H9 (cell line): ENCODE data around the gene ANXA1. TPM values are rescaled to one million over a fixed set of nuclear protein-coding genes. Genes with fewer than 3 reads are reported as not detected.

ENCODE experiments used
- DNase-seq: peaks from one replicate; pipeline ENCODE4 v3.0.0-alpha.2; 2017
- H2AFZ ChIP-seq: one replicate; pipeline ENCODE4 v1.6.1; 2013; ENCODE audit warnings: mild to moderate bottlenecking, low read length, control low read depth, moderate library complexity
- H2AK5ac ChIP-seq: 2 replicates; pipeline ENCODE4 v1.6.1; 2013; ENCODE audit warnings: low read length, control low read depth, mixed read lengths; ENCODE audit not compliant: insufficient read length
- H2BK120ac ChIP-seq: one replicate; pipeline ENCODE4 v1.6.1; 2013; ENCODE audit warnings: low read depth, mild to moderate bottlenecking, low read length, control low read depth, inconsistent platforms; ENCODE audit not compliant: poor library complexity, severe bottlenecking
- H2BK12ac ChIP-seq: 2 replicates; pipeline ENCODE4 v1.6.1; 2013; ENCODE audit warnings: low read length, control low read depth, mixed read lengths, low read depth; ENCODE audit not compliant: insufficient read length
- H2BK15ac ChIP-seq: 2 replicates; pipeline ENCODE4 v1.6.1; 2013; ENCODE audit warnings: low read depth, low read length, control low read depth
- H2BK20ac ChIP-seq: one replicate; pipeline ENCODE4 v1.6.1; 2013; ENCODE audit warnings: low read depth, mild to moderate bottlenecking, low read length, control low read depth, inconsistent platforms; ENCODE audit not compliant: poor library complexity, severe bottlenecking
- H2BK5ac ChIP-seq: 2 replicates; pipeline ENCODE4 v1.6.1; 2013; ENCODE audit warnings: low read length, control low read depth, mixed read lengths; ENCODE audit not compliant: insufficient read length
- H3K14ac ChIP-seq: 2 replicates; pipeline ENCODE4 v1.6.1; 2013; ENCODE audit warnings: low read length, control low read depth; ENCODE audit not compliant: insufficient read depth
- H3K18ac ChIP-seq: 2 replicates; pipeline ENCODE4 v1.6.1; 2013; ENCODE audit warnings: low read depth, mild to moderate bottlenecking, mixed read lengths, low read length, control low read depth; ENCODE audit not compliant: insufficient read length
- H3K23ac ChIP-seq: 2 replicates; pipeline ENCODE4 v1.6.1; 2013; ENCODE audit warnings: low read length, control low read depth, mixed read lengths, low read depth; ENCODE audit not compliant: insufficient read length
- H3K23me2 ChIP-seq: 2 replicates; pipeline ENCODE4 v1.6.1; 2013; ENCODE audit warnings: low read depth, mild to moderate bottlenecking, mixed read lengths, low read length, control low read depth; ENCODE audit not compliant: insufficient read length, poor library complexity, severe bottlenecking
- H3K27ac ChIP-seq: 2 replicates; pipeline ENCODE4 v1.5.1; 2013; ENCODE audit warnings: low read length, control low read depth, mixed read lengths, low read depth; ENCODE audit not compliant: insufficient read length
- H3K27me3 ChIP-seq: 2 replicates; pipeline ENCODE4 v1.6.1; 2013; ENCODE audit warnings: low read length, control low read depth, inconsistent platforms; ENCODE audit not compliant: insufficient read depth
- H3K4ac ChIP-seq: 2 replicates; pipeline ENCODE4 v1.6.1; 2013; ENCODE audit warnings: low read depth, mild to moderate bottlenecking, control low read depth, inconsistent platforms, low read length, moderate library complexity
- H3K4me1 ChIP-seq: 2 replicates; pipeline ENCODE4 v1.6.1; 2013; ENCODE audit warnings: low read length, control low read depth, inconsistent platforms; ENCODE audit not compliant: insufficient read depth
- H3K4me2 ChIP-seq: 2 replicates; pipeline ENCODE4 v1.6.1; 2013; ENCODE audit warnings: low read length, control low read depth, mixed read lengths; ENCODE audit not compliant: insufficient read length, insufficient read depth
- H3K56ac ChIP-seq: 2 replicates; pipeline ENCODE4 v1.6.1; 2013; ENCODE audit warnings: low read depth, mild to moderate bottlenecking, mixed read lengths, low read length, control low read depth; ENCODE audit not compliant: insufficient read length
- H3K79me1 ChIP-seq: 2 replicates; pipeline ENCODE4 v1.6.1; 2013; ENCODE audit warnings: low read depth, mild to moderate bottlenecking, moderate library complexity, low read length, control low read depth, inconsistent platforms; ENCODE audit not compliant: insufficient read depth, poor library complexity, severe bottlenecking
- H3K79me2 ChIP-seq: 2 replicates; pipeline ENCODE4 v1.6.1; 2013; ENCODE audit warnings: low read length, control low read depth, inconsistent platforms; ENCODE audit not compliant: insufficient read depth
- H3K9ac ChIP-seq: 2 replicates; pipeline ENCODE4 v1.6.1; 2013; ENCODE audit warnings: low read length, control low read depth, mixed read lengths; ENCODE audit not compliant: insufficient read length; ENCODE audit errors: extremely low read depth
- H3K9me3 ChIP-seq: one replicate; pipeline ENCODE4 v1.6.1; 2013; ENCODE audit warnings: low read depth, low read length, inconsistent platforms; ENCODE audit not compliant: control insufficient read depth
- H3T11ph ChIP-seq: one replicate; pipeline ENCODE4 v1.6.1; 2013; ENCODE audit warnings: mild to moderate bottlenecking, low read length, control low read depth, inconsistent platforms
- H4K20me1 ChIP-seq: one replicate; pipeline ENCODE4 v1.6.1; 2013; ENCODE audit not compliant: control insufficient read depth, insufficient read length, insufficient read depth
- H4K5ac ChIP-seq: 2 replicates; pipeline ENCODE4 v1.6.1; 2013; ENCODE audit warnings: low read depth, mild to moderate bottlenecking, mixed read lengths, low read length, control low read depth; ENCODE audit not compliant: insufficient read length
- H4K8ac ChIP-seq: replicated peaks from 2 replicates; pipeline ENCODE4 v1.6.1; 2013; ENCODE audit warnings: low read length, control low read depth, mixed read lengths, low read depth; ENCODE audit not compliant: insufficient read length
- H4K91ac ChIP-seq: 2 replicates; pipeline ENCODE4 v1.6.1; 2013; ENCODE audit warnings: low read depth, mild to moderate bottlenecking, moderate library complexity, mixed read lengths, low read length, control low read depth; ENCODE audit not compliant: insufficient read length
- H3K27ac Mint-ChIP-seq, 3 experiments: 2 replicates in 2 of 3; 3 replicates in 1 of 3; pipeline ENCODE4 v1.8.0; 2020 to 2021; ENCODE audit warnings: mixed read lengths in 3 of 3, mild to moderate bottlenecking in 1 of 3, moderate library complexity in 1 of 3
- H3K27me3 Mint-ChIP-seq: 2 replicates; pipeline ENCODE4 v1.8.0; 2021; ENCODE audit warnings: low read depth, mild to moderate bottlenecking, moderate library complexity, mixed read lengths
- H3K36me3 Mint-ChIP-seq, 3 experiments: 2 replicates in 2 of 3; 3 replicates in 1 of 3; pipeline ENCODE4 v1.8.0; 2020 to 2021; ENCODE audit warnings: low read depth in 3 of 3, mixed read lengths in 3 of 3; ENCODE audit not compliant: insufficient read depth in 1 of 3
- H3K4me1 Mint-ChIP-seq, 2 experiments: 2 replicates each; pipeline ENCODE4 v1.8.0; 2020; ENCODE audit warnings: mixed read lengths in 2 of 2
- H3K4me3 Mint-ChIP-seq, 2 experiments: 2 replicates in 1 of 2; 3 replicates in 1 of 2; pipeline ENCODE4 v1.8.0; 2020 to 2021; ENCODE audit warnings: mild to moderate bottlenecking in 2 of 2, mixed read lengths in 2 of 2, moderate library complexity in 1 of 2
- H3K9me3 Mint-ChIP-seq, 2 experiments: 2 replicates in 1 of 2; 3 replicates in 1 of 2; pipeline ENCODE4 v1.8.0; 2020; ENCODE audit warnings: mild to moderate bottlenecking in 2 of 2, mixed read lengths in 2 of 2, moderate library complexity in 1 of 2
- WGBS: extraction: QIAGEN DNeasy Blood & Tissue Kit; methylation state at CpG from one replicate; pipeline ENCODE4 v1.1.7; 2013; ENCODE audit warnings: missing lambda C conversion rate, low lambda C conversion rate, mixed read lengths; ENCODE audit not compliant: insufficient read length; ENCODE audit errors: extremely low coverage; 5-methylcytosine and 5-hydroxymethylcytosine counted together
- total RNA-seq: library from RNA; stranded (reverse); gene quantifications from 2 replicates; pipeline ENCODE4 v1.2.1, GENCODE V29; 2021
- TF ChIP-seq, protein P1 (sequence below): fragments of 200-600 bp; sonication (generic); conservative IDR thresholded peaks from 3 replicates; pipeline ENCODE4 v1.8.0; 2021; ENCODE audit warnings: antibody characterized with exemption, mild to moderate bottlenecking

Gene ANXA1
- total RNA-seq, 1 experiment from 2014 or later = 3.5 TPM

DNA sequence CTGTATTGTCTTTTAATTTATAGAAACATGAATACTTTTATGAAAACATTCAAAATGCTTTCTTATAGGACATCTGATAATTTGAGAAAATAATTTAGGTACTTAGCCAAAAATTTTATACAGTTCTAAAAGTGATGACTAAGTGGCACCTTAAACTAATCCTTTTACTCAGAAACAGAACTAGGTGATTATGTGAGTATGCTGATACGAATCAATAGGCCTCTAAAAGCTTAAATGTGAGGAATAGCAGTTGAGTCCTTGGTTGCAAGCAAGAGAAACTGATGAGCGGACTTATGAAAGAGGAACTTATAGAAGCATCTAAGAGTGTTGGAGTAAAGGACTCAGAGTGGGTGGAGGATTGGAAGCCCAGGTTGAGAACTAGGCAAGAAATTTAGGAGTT is 26.4 kb downstream of the ANXA1 start:
- Histone ChIP-seq H4K5ac (no peak overlapping the region), H4K91ac (no peak overlapping the region), H3K79me2 (no peaks in the 10 kb centered on the region), H3K23ac (no peak overlapping the region), H4K20me1 (no peaks in the 10 kb centered on the region), H3K23me2 (no peaks in the 10 kb centered on the region), H3K14ac (no peak overlapping the region), H2BK120ac (no peak overlapping the region), H3K56ac (no peak overlapping the region), H2BK20ac (no peak overlapping the region), H2AFZ (no peak overlapping the region), H2BK12ac (no peak overlapping the region), H3K4me1 (no peaks in the 10 kb centered on the region), H3K27me3 (no peaks in the 10 kb centered on the region), H3T11ph (no peak overlapping the region), H2BK15ac (no peak overlapping the region), H3K9me3 (no peaks in the 10 kb centered on the region), H3K79me1 (no peaks in the 10 kb centered on the region), H2AK5ac (no peak overlapping the region), H3K27ac (no peak overlapping the region), H3K9ac (no peak overlapping the region), H4K8ac (no peak overlapping the region), H3K4ac (no peak overlapping the region), H2BK5ac (no peak overlapping the region), H3K4me2 (no peak overlapping the region), H3K18ac (no peak overlapping the region)
- no peak overlapping the region for H3K27ac Mint-ChIP-seq
- TF ChIP-seq, protein P1, sequence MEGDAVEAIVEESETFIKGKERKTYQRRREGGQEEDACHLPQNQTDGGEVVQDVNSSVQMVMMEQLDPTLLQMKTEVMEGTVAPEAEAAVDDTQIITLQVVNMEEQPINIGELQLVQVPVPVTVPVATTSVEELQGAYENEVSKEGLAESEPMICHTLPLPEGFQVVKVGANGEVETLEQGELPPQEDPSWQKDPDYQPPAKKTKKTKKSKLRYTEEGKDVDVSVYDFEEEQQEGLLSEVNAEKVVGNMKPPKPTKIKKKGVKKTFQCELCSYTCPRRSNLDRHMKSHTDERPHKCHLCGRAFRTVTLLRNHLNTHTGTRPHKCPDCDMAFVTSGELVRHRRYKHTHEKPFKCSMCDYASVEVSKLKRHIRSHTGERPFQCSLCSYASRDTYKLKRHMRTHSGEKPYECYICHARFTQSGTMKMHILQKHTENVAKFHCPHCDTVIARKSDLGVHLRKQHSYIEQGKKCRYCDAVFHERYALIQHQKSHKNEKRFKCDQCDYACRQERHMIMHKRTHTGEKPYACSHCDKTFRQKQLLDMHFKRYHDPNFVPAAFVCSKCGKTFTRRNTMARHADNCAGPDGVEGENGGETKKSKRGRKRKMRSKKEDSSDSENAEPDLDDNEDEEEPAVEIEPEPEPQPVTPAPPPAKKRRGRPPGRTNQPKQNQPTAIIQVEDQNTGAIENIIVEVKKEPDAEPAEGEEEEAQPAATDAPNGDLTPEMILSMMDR = no peak
- no peaks in the 10 kb centered on the region for H3K36me3 Mint-ChIP-seq
- H3K9me3 Mint-ChIP-seq = no peaks in the 10 kb centered on the region
- no CpG with 5 or more reads among the region's 2 CpGs for WGBS
- no peak overlapping the region for H3K4me3 Mint-ChIP-seq
- H3K27me3 Mint-ChIP-seq = no peaks in the 10 kb centered on the region; the same call in 1 of the 2 replicates
- peaks cover 7 to 15% of the 10 kb centered on the region in 2 experiments; a peak in 3 of 4 replicates for H3K4me1 Mint-ChIP-seq
- no peak for DNase-seq
